Coronary artery (tissue), 2 donors: Measurements from ENCODE around the gene B4GALT1.

Source experiments
- DNase-seq: peaks from one replicate; pipeline ENCODE4 v3.0.0-alpha.2; 2017; ENCODE audit warnings: low spot score
- H3K27ac ChIP-seq, 2 donors: fragments of 200-600 bp; sonication (generic); one replicate each; pipeline ENCODE4 v1.5.1; 2016 to 2019
- H3K4me3 ChIP-seq: fragments of 200-600 bp; sonication (generic); 2 replicates; pipeline ENCODE4 v1.5.1; 2016; ENCODE audit warnings: mild to moderate bottlenecking, moderate library complexity
- TF ChIP-seq, protein P1 (sequence below): fragments of 200-600 bp; sonication (generic); IDR thresholded peaks from one replicate; pipeline ENCODE4 v1.5.1; 2019; ENCODE audit warnings: antibody characterized with exemption

Gene B4GALT1

DNA sequence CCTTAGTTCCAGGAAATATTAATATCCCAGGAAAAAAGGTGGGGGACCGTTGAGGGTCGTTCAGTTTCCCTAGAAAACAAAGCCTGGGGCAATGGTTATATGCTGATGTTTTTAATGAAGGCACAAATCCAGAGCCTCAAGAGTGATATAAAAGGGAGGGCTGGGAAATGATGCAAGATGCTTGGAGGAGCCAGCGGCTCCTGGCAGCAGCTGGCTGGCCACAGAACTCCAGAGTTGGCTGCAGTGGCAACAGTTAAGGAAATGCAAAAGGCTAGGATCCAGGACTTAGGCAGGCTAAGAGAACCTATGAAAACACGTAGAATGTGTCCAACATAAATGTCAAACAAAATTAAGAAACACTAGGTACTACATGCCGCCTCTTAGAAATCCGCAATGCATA, 31.0 kb upstream of the B4GALT1 start:
- Histone ChIP-seq H3K27ac (peak overlapping the region; percentile 19 to 73), H3K4me3 (peak overlapping the region; percentile 23)
- TF ChIP-seq, protein P1, sequence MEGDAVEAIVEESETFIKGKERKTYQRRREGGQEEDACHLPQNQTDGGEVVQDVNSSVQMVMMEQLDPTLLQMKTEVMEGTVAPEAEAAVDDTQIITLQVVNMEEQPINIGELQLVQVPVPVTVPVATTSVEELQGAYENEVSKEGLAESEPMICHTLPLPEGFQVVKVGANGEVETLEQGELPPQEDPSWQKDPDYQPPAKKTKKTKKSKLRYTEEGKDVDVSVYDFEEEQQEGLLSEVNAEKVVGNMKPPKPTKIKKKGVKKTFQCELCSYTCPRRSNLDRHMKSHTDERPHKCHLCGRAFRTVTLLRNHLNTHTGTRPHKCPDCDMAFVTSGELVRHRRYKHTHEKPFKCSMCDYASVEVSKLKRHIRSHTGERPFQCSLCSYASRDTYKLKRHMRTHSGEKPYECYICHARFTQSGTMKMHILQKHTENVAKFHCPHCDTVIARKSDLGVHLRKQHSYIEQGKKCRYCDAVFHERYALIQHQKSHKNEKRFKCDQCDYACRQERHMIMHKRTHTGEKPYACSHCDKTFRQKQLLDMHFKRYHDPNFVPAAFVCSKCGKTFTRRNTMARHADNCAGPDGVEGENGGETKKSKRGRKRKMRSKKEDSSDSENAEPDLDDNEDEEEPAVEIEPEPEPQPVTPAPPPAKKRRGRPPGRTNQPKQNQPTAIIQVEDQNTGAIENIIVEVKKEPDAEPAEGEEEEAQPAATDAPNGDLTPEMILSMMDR: no peak
- no peak for DNase-seq

DNA sequence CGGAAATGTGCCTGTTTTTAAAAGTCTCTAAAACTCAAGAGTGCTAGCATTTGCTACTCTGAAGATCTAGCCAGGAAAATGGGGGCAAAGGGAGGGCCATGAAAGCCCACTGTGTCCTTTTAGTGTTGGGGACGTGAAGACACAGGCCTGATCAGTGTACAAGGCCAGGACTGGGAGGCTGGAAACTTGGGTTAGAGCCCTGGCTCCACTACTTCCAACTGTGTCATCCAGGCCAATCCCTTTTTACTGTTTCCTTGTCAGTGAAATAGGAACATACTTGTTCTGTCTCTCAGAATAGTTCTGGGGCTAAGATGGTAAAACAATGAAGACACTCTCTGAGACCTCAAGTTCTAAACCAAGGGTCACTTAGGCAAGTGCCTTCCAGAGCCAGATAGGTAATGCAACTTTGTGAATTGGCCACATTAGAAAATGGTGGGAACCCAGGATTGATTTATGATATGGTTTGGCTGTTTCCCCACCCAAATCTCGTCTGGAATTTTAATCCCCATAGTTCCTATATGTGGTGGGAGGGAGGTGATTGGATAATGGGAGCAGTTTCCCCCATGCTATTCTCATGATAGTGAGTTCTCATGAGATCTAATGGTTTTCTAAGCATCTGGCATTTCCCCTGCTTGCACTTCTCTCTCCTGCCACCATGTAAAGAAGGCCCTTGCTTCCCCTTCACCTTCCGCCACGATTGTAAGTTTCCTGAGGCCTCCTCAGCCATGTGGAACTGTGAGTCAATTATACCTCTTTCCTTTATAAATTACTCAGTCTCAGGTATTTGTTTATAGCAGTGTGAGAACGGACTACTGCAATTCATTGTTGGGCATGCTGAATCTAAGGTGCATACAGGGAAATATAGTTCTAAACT, 30.4 kb upstream of the B4GALT1 start:
- H3K27ac ChIP-seq: peak overlapping the region; percentile 19 to 73
- H3K4me3 ChIP-seq: no peak overlapping the region
- TF ChIP-seq, protein P1: no peak
- no peak for DNase-seq

DNA sequence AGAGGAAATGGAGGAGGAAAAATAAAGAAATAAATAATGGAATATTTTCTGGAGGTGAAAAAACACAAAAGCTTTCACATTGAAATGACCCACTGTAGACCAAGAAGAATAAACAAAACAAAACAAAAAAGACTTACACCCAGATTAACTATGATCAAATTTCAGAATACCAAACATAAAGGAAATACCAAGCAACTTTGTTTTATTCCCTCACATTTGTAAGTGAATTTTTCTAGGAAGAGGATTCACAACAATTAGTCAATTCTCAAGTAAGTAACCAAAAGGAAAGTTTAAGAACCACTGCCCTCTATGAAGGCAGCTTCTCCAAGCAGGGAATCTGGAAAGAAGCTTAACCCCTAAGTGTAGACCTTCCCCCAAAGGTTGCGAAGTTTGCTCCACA, 29.6 kb upstream of the B4GALT1 start:
- no peak overlapping the region for H3K4me3 ChIP-seq
- H3K27ac ChIP-seq: peak overlapping the region; percentile 19 to 73
- TF ChIP-seq, protein P1: no peak
- DNase-seq: no peak

DNA sequence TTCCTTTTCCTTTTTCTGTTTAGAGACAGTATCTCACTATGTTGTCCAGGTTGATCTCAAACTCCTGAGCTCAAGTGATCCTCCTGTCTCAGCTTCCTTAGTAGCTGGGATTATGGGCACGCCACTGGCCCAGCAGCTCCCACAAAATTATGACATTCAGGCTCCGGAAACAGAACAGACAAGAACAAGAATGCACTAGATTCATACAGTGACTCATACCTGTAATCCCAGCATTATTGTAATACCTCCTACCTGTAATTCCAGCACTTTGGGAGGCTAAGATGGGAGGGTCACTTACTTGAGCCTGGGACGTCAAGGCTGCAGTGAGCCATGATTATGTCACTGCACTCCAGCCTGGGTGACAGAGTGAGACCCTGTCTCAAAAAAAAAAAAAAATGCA, 26.7 kb upstream of the B4GALT1 start:
- TF ChIP-seq, protein P1: no peak
- H3K27ac ChIP-seq: no peak overlapping the region
- DNase-seq: no peak
- H3K4me3 ChIP-seq: no peak overlapping the region

DNA sequence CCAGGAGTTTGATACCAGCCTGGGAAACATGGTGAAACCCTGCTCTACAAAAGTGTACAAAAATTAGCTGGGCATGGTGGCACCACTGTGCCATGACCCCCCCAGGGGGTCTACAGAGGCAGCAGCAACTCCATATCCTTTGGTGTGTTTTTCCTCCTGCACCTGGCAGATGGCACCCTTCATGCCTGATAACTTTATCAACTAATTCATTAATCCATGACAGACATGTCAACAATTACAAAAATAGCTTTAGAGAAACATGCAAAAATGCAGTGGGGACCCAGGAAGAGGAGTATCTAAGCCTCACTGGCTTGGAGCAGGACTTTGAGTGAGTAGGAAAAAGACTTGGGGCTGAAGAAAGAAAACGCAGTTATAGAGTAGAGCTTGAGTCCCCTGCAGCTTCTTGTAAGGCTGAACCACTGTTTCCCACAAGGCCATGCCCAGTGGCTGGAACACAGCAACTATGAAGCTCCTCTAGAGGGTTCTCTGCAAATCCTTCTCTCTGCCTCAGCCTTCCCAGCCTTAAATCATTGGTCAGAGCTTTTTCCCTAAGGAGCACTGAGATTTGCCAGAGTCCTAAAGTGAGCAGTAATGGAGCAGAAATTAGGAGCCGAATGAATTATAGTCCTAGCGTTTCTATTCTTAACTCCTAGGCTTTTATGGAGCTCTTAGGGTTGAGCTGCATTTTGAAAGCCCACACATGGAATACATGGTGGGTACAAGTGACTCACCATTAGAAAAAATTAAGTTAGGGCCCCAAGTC, 25.5 kb upstream of the B4GALT1 start:
- H3K4me3 ChIP-seq: no peak overlapping the region
- TF ChIP-seq, protein P1: no peak
- peak overlapping the region; percentile 10 to 71 for H3K27ac ChIP-seq
- no peak for DNase-seq

DNA sequence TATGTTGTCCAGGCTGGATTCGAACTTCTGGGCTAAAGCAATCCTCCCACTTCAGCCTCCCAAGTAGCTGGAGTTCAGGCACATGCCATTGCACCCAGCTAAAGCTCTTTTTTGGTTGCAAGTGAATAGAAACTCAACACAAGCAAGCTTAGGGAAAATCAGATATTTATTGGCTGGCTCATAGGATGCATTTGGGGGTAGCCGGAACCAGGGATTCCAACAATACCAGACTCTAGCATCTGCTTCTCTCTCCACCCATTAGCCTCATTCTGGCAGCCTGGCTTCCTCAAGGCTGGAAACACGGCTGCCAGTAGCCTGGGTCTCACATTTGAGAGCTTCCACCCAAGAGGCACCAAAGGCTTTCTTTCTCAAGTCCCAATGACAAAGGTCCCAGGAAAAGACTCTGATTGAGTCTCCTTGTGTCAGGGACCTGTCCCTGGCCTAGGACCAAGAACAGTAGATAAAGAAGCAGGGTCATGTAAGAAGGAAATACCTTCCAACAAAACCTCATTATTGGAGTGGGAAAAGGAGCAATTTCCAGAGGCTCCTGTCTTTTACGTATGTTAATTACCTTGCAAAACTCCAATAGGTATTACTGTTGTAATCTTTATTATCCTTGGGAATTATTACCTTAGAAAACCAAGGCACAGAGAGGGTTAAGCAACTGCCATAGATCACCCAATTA, 23.0 kb upstream of the B4GALT1 start:
- no peak for DNase-seq
- Histone ChIP-seq H3K4me3 (no peak overlapping the region), H3K27ac (no peak overlapping the region)
- TF ChIP-seq, protein P1: no peak
